DND-41 (cell line): ENCODE data around the gene HOTAIR.

Experiments
- CTCF ChIP-seq: IDR thresholded peaks from 2 replicates; pipeline ENCODE4 v1.5.1; 2012; ENCODE audit warnings: borderline replicate concordance, low read length, moderate library complexity, mild to moderate bottlenecking; ENCODE audit not compliant: poor library complexity, severe bottlenecking; ENCODE audit errors: extremely low read depth
- EZH2 ChIP-seq: IDR thresholded peaks from 3 replicates; pipeline ENCODE4 v1.6.1; 2012; ENCODE audit warnings: borderline replicate concordance, low read depth, mild to moderate bottlenecking, moderate library complexity, low read length, inconsistent platforms; ENCODE audit not compliant: severe bottlenecking

GRCh38 chr12:53966085-53966384 is 8.7 kb downstream of the HOTAIR start:
- TF ChIP-seq CTCF = no peak
- TF ChIP-seq EZH2 = no peak
